Cardiac fibroblast (primary cell): ENCODE results near the gene DYNC1I2.
"Not testable (repeated sequence)": the region's sequence is repeated elsewhere in the genome, so short reads cannot be mapped to it uniquely, and the experiment has no call there.

ENCODE experiments used
- DNase-seq, 2 donors: peaks; one replicate each; pipeline versions ENCODE4 v3.0.0 to v3.0.0-alpha.2; 2010; ENCODE audit warnings: low read depth in 2 of 2
- H3K4me3 ChIP-seq, 2 donors: replicated peaks in 1 of 2; 1 replicate in 1 of 2; 2 replicates in 1 of 2; pipeline ENCODE4 v1.5.1; 2011; ENCODE audit warnings: low read depth in 2 of 2, low read length in 2 of 2, mild to moderate bottlenecking in 2 of 2, moderate library complexity in 1 of 2
- CTCF ChIP-seq: IDR thresholded peaks from one replicate; pipeline ENCODE4 v1.5.1; 2011; ENCODE audit warnings: low read depth, mild to moderate bottlenecking, low read length, inconsistent platforms

DYNC1I2 gene

GRCh38 chr2:171745806-171746205, 58.5 kb downstream of the DYNC1I2 start:
- no peak overlapping the region for H3K4me3 ChIP-seq
- DNase-seq: no peak
- TF ChIP-seq CTCF: no peak

DNA sequence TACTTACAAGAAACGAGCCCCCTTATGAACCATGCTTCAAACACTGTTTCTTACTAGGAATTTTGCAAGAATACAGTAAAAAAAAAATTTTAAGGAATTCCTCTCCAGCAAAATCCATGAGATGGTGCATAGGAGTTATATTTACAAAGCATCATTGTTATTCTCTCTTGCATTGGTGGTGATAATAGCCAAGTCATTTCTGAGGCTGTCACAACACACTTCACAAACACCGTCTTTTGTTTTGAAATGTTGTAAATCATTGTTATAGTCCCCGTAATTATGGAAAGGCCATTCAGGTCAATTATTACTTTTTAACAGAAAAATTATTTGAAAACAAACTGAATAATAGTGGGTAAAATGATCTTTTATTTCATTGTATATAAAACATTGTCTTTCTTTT, 60.1 kb downstream of the DYNC1I2 start:
- TF ChIP-seq CTCF: no peak
- H3K4me3 ChIP-seq: no peak overlapping the region
- DNase-seq: no peak

DNA sequence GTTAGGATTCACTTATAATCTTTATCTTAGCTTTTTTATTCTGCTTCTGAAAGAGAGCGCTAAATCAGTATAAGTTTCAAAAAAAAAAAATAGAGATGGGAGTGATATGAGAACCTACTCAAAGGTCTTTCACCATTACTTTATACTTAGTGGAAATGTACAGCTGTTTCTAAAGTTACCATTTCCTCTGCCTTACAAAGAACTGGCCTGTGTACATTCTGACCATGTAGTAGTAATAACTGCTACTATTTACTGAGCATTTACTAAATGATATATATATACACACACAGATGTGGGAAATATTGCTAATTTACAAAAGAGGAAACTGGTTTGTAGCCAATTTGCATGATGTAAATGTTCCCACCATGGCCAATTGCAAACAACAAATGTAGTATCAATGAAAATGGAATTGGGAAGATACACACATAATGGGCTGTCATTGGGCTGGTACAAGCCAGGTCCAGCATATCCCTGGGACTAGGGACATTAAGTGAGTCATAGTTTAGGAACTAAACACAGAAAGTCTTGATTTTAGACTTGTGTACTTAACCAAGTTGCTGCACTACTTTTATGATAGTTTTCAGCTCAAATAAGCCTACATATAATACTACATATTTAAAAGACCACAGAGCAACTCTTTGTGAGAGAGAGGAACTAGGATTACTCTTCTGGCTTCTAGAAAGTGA, 67.1 kb downstream of the DYNC1I2 start:
- peak in 1 of 2 donors; percentile 23 for DNase-seq
- no peak for TF ChIP-seq CTCF
- H3K4me3 ChIP-seq: no peak overlapping the region

DNA sequence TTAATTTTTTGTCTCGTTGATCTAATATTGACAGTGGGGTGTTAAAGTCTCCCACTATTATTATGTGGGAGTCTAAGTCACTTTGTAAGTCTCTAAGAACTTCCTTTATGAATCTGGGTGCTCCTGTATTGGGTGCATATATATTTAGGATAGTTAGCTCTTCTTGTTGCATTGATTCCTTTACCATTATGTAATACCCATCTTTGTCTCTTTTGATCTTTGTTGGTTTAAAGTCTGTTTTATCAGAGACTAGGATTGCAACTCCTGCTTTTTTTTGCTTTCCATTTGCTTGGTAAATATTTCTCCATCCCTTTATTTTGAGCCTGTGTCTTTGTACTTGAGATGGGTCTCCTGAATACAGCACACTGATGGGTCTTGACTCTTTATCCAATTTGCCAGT, 71.5 kb downstream of the DYNC1I2 start:
- H3K4me3 ChIP-seq, DNase-seq: not testable (repeated sequence)

DNA sequence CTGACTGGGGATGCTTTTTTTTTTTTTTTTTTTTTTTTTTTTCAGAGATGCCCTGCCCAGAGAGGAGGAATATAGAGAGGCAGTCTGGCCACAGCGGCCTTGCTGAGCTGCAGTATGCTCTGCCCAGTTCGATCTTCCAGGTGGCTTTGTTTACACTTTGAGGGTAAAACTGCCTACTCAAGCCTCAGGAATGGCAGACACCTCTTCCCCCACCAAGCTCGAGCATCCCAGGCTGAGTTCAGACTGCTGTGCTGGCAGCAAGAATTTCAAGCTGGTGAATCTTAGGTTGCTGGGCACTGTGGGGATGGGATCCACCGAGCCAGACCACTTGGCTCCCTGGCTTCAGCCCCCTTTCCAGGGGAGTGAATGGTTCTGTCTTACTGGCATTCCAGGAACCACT, 73.9 kb downstream of the DYNC1I2 start:
- not testable (repeated sequence) for H3K4me3 ChIP-seq, DNase-seq

- TF ChIP-seq CTCF: no peak
- H3K4me3 ChIP-seq: no peak overlapping the region
- DNase-seq: peak; percentile 25 to 86
Measured at GRCh38 chr2:171762879-171763573, 75.8 kb downstream of the DYNC1I2 start.

- H3K4me3 ChIP-seq: no peak overlapping the region
- TF ChIP-seq CTCF: no peak
- peak in 1 of 2 donors; percentile 37 for DNase-seq
Measured at GRCh38 chr2:171763602-171764001, 76.3 kb downstream of the DYNC1I2 start.

GRCh38 chr2:171771463-171771862, 84.2 kb downstream of the DYNC1I2 start:
- H3K4me3 ChIP-seq: no peak overlapping the region
- no peak for DNase-seq
- TF ChIP-seq CTCF: no peak
